OCI-LY7 (cell line): Measurements from ENCODE around the gene IZUMO4. TPM values are rescaled to one million over a fixed set of nuclear protein-coding genes. Genes with fewer than 3 reads are reported as not detected.
A peak's percentile ranks its signal among the peaks of the same experiment; 100 is the strongest.

Experiments
- BruUV-seq: library from RNA; stranded (reverse); fragments of 400-500 nt; replicated peaks from 2 replicates; lab custom pipeline; 2021; lab: Mats Ljungman, UMichigan
- CTCF ChIA-PET: fragments of 300-600 bp; sonication (Branson Sonifier 250); formaldehyde crosslinking; loops from one replicate; lab custom pipeline; 2022; ENCODE audit warnings: antibody characterized with exemption; ENCODE audit not compliant: unreplicated experiment; lab: Charles Lee
- POLR2A ChIA-PET: fragments of 300-600 bp; sonication (Branson Sonifier 250); formaldehyde crosslinking; loops from one replicate; lab custom pipeline; 2022; ENCODE audit warnings: antibody characterized with exemption; lab: Charles Lee
- DNase-seq: peaks from one replicate; pipeline ENCODE4 v3.0.0-alpha.2; 2015; ENCODE audit warnings: low spot score
- H2AFZ ChIP-seq: fragments of 200-600 bp; sonication (generic), shearing (Covaris generic); 2 replicates; pipeline ENCODE4 v1.6.1; 2014; ENCODE audit warnings: mild to moderate bottlenecking, antibody characterized with exemption, low read length, moderate library complexity
- H3K27ac ChIP-seq: fragments of 200-600 bp; sonication (generic); 2 replicates; pipeline ENCODE4 v1.5.1; 2014; ENCODE audit warnings: mixed run types, low read depth, mild to moderate bottlenecking, moderate library complexity, low read length, inconsistent platforms; ENCODE audit not compliant: poor library complexity, severe bottlenecking
- H3K36me3 ChIP-seq: fragments of 200-600 bp; sonication (generic); 2 replicates; pipeline ENCODE4 v1.6.1; 2014; ENCODE audit warnings: mild to moderate bottlenecking, antibody characterized with exemption, low read length, moderate library complexity, mixed read lengths; ENCODE audit not compliant: insufficient read depth
- H3K4me1 ChIP-seq: fragments of 200-600 bp; sonication (generic); 2 replicates; pipeline ENCODE4 v1.5.1; 2014; ENCODE audit warnings: mild to moderate bottlenecking, low read length; ENCODE audit not compliant: insufficient read depth, poor library complexity, severe bottlenecking
- H3K4me2 ChIP-seq: fragments of 200-600 bp; sonication (generic); 2 replicates; pipeline ENCODE4 v1.6.1; 2014; ENCODE audit warnings: mild to moderate bottlenecking, low read length
- H3K4me3 ChIP-seq: fragments of 200-600 bp; sonication (generic); 2 replicates; pipeline ENCODE4 v1.5.1; 2014; ENCODE audit warnings: mild to moderate bottlenecking, low read depth, low read length; ENCODE audit not compliant: poor library complexity, severe bottlenecking
- H3K79me2 ChIP-seq: fragments of 200-600 bp; sonication (generic); 2 replicates; pipeline ENCODE4 v1.6.1; 2016; ENCODE audit warnings: low read depth, mild to moderate bottlenecking, low read length, moderate library complexity, mixed read lengths; ENCODE audit not compliant: insufficient read depth
- H3K9me2 ChIP-seq: fragments of 200-600 bp; sonication (generic); 2 replicates; pipeline ENCODE4 v1.6.1; 2016; ENCODE audit warnings: mild to moderate bottlenecking, low read length, mixed read lengths; ENCODE audit not compliant: insufficient read depth
- H3K9me3 ChIP-seq: fragments of 200-600 bp; sonication (generic); 2 replicates; pipeline ENCODE4 v1.6.1; 2014; ENCODE audit warnings: mild to moderate bottlenecking, mixed run types, low read length, mixed read lengths
- H4K20me1 ChIP-seq: fragments of 200-600 bp; sonication (generic); 2 replicates; pipeline ENCODE4 v1.6.1; 2014; ENCODE audit warnings: mild to moderate bottlenecking, antibody characterized with exemption, low read length, moderate library complexity, mixed read lengths; ENCODE audit not compliant: insufficient read depth
- CTCF ChIP-seq: fragments of 200-600 bp; sonication (generic); conservative IDR thresholded peaks from 2 replicates; pipeline ENCODE4 v1.5.1; 2014; ENCODE audit warnings: mild to moderate bottlenecking, antibody characterized with exemption, low read length, moderate library complexity, mixed read lengths
- EZH2phosphoT487 ChIP-seq: fragments of 200-600 bp; sonication (generic); IDR thresholded peaks from 2 replicates; pipeline ENCODE4 v1.6.1; 2018; ENCODE audit warnings: low read depth, borderline replicate concordance, mild to moderate bottlenecking, mixed run types, antibody characterized with exemption, low read length, moderate library complexity, mixed read lengths
- intact Hi-C: fragments of 100-400 bp; cut with micrococcal nuclease; formaldehyde crosslinking; loops from one replicate; pipeline ENCODE4 v1.10.0; 2022; ENCODE audit not compliant: unreplicated experiment
- total RNA-seq, 2 experiments: library from RNA; depleted of rRNA in 1 of 2; stranded (reverse); fragments of >200 nt in 1 of 2; shearing (Covaris generic) in 1 of 2; gene quantifications; 2 replicates each; pipeline ENCODE4 v1.2.3, GENCODE V29; 2014 to 2022

Gene IZUMO4
- total RNA-seq, 2 experiments from 2014 or later = 7.3 to 12.9 TPM

GRCh38 chr19:2054763-2055162 lies 42.0 kb upstream of the IZUMO4 start:
- 0 out of 2 replicates have a peak, but pooled peaks cover 2% of the 10 kb centered on the region for H4K20me1 ChIP-seq
- peak overlapping the region; percentile 77 for H2AFZ ChIP-seq
- H3K4me1 ChIP-seq = peaks cover 66% of the 10 kb centered on the region
- TF ChIP-seq EZH2phosphoT487 (no peak), CTCF (no peak)
- H3K9me2 ChIP-seq = no peaks in the 10 kb centered on the region
- CTCF ChIA-PET = no interaction called here
- H3K4me3 ChIP-seq = no peak overlapping the region
- H3K9me3 ChIP-seq = no peaks in the 10 kb centered on the region
- H3K79me2 ChIP-seq = peaks cover 11% of the 10 kb centered on the region
- H3K36me3 ChIP-seq = no peaks in the 10 kb centered on the region
- intact Hi-C loops = no loop called here
- no TSS peak for BruUV-seq
- H3K4me2 ChIP-seq = peak overlapping the region; percentile 66
- H3K27ac ChIP-seq = peak overlapping the region; percentile 58
- POLR2A ChIA-PET = interaction anchor here (0.6 to 0.7 kb wide), 2 partner anchors 37 to 100 kb away, joined by 3 read pairs; no protein-coding TSS in a partner anchor
- DNase-seq = peak; percentile 25

GRCh38 chr19:2055931-2056836 lies 40.5 kb upstream of the IZUMO4 start:
- TF ChIP-seq EZH2phosphoT487 (no peak), CTCF (0 out of 2 replicates have a peak, but pooled peaks have one; percentile 25)
- peak; percentile 57 for DNase-seq
- H4K20me1 ChIP-seq = no peaks in the 10 kb centered on the region
- intact Hi-C loops = no loop called here
- H3K4me3 ChIP-seq = peak overlapping the region; percentile 32
- ChIA-PET CTCF (interaction anchor here (0.6 kb wide), 1 partner anchor 31 kb away, joined by 3 read pairs; no protein-coding TSS in a partner anchor), POLR2A (no interaction called here)
- H3K27ac ChIP-seq = peak overlapping the region; percentile 71
- no peaks in the 10 kb centered on the region for H3K36me3 ChIP-seq
- no peaks in the 10 kb centered on the region for H3K9me2 ChIP-seq
- no peaks in the 10 kb centered on the region for H3K9me3 ChIP-seq
- H3K79me2 ChIP-seq = no peaks in the 10 kb centered on the region; the same call in 1 of the 2 replicates
- peak overlapping the region; percentile 45; the same call in 1 of the 2 replicates for H2AFZ ChIP-seq
- H3K4me2 ChIP-seq = peak overlapping the region; percentile 61
- BruUV-seq = no TSS peak
- peaks cover 78% of the 10 kb centered on the region for H3K4me1 ChIP-seq

GRCh38 chr19:2056837-2057192 lies 39.9 kb upstream of the IZUMO4 start:
- no TSS peak for BruUV-seq
- CTCF ChIA-PET = interaction anchor here (0.6 kb wide), 1 partner anchor 31 kb away, joined by 3 read pairs; no protein-coding TSS in a partner anchor

More at GRCh38 chr19:2056837-2057192, 39.9 kb upstream of the IZUMO4 start:
- H3K36me3 ChIP-seq = no peaks in the 10 kb centered on the region
- peaks cover 72% of the 10 kb centered on the region for H3K4me1 ChIP-seq
- no peak overlapping the region for H3K4me3 ChIP-seq
- peak overlapping the region; percentile 36; the same call in 1 of the 2 replicates for H3K4me2 ChIP-seq
- intact Hi-C loops = no loop called here
- peak overlapping the region; percentile 71 for H3K27ac ChIP-seq
- H3K79me2 ChIP-seq = no peaks in the 10 kb centered on the region; the same call in 1 of the 2 replicates
- H3K9me2 ChIP-seq = no peaks in the 10 kb centered on the region
- no peaks in the 10 kb centered on the region for H4K20me1 ChIP-seq
- POLR2A ChIA-PET = no interaction called here
- no peak for DNase-seq
- TF ChIP-seq CTCF (no peak), EZH2phosphoT487 (no peak)
- no peak overlapping the region for H2AFZ ChIP-seq
- H3K9me3 ChIP-seq = no peaks in the 10 kb centered on the region
